GM08714 (cell line): Measurements from ENCODE around the gene RBM3.
"Not testable (repeated sequence)": the region's sequence is repeated elsewhere in the genome, so short reads cannot be mapped to it uniquely, and the experiment has no call there.

Experiments used
- H3K4me3 ChIP-seq: fragments of 200-500 bp; sonication (Bioruptor generic); 2 replicates; pipeline ENCODE4 v1.5.1; 2014; ENCODE audit warnings: mild to moderate bottlenecking, low read length, inconsistent platforms
- ZNF274 ChIP-seq: IDR thresholded peaks from 2 replicates; pipeline ENCODE4 v1.6.1; 2012; ENCODE audit warnings: mild to moderate bottlenecking, low read depth, low read length

Gene RBM3

GRCh38 chrX:48574270-48575266, at the start of gene RBM3:
RBM3 (plus strand) TSS chrX:48574484; CDS start chrX:48575181, 697 bp downstream.
- no peak for TF ChIP-seq ZNF274
- peak within 1 kb of the TSS; percentile 92 for H3K4me3 ChIP-seq

GRCh38 chrX:48525853-48526252, 48.4 kb upstream of the RBM3 start:
- H3K4me3 ChIP-seq = not testable (repeated sequence)

- H3K4me3 ChIP-seq = no peak overlapping the region
- no peak for TF ChIP-seq ZNF274
Measured at GRCh38 chrX:48530736-48531135, 43.5 kb upstream of the RBM3 start.

- no peak overlapping the region for H3K4me3 ChIP-seq
- TF ChIP-seq ZNF274 = no peak
Measured at GRCh38 chrX:48531358-48531959, 42.8 kb upstream of the RBM3 start.

GRCh38 chrX:48532161-48532560, 42.1 kb upstream of the RBM3 start:
- H3K4me3 ChIP-seq = no peak overlapping the region
- no peak for TF ChIP-seq ZNF274

- no peak for TF ChIP-seq ZNF274
Measured at GRCh38 chrX:48533165-48533564, 41.1 kb upstream of the RBM3 start.

GRCh38 chrX:48538641-48539344, 35.5 kb upstream of the RBM3 start:
- no peak overlapping the region; the same call in 1 of the 2 replicates for H3K4me3 ChIP-seq
- TF ChIP-seq ZNF274 = no peak

More at GRCh38 chrX:48533165-48533564, 41.1 kb upstream of the RBM3 start:
- no peak overlapping the region for H3K4me3 ChIP-seq

GRCh38 chrX:48539345-48540027, 34.8 kb upstream of the RBM3 start, which contains the start of gene TBC1D25:
TBC1D25 (plus strand) TSS chrX:48539714; CDS start chrX:48539798, 84 bp downstream.
- no peak for TF ChIP-seq ZNF274
- peak within 1 kb of the TSS; percentile 72 for H3K4me3 ChIP-seq

GRCh38 chrX:48540028-48540375, 34.3 kb upstream of the RBM3 start:
- peak overlapping the region; percentile 72 for H3K4me3 ChIP-seq
- no peak for TF ChIP-seq ZNF274

GRCh38 chrX:48540480-48540879, 33.8 kb upstream of the RBM3 start:
- TF ChIP-seq ZNF274 = no peak

GRCh38 chrX:48541140-48541814, 33.0 kb upstream of the RBM3 start:
- no peak for TF ChIP-seq ZNF274
- H3K4me3 ChIP-seq = peak overlapping the region; percentile 72; the same call in 1 of the 2 replicates

More at GRCh38 chrX:48540480-48540879, 33.8 kb upstream of the RBM3 start:
- peak overlapping the region; percentile 72 for H3K4me3 ChIP-seq

- H3K4me3 ChIP-seq = no peak overlapping the region
- TF ChIP-seq ZNF274 = no peak
Measured at GRCh38 chrX:48548871-48549270, 25.4 kb upstream of the RBM3 start.

GRCh38 chrX:48555731-48556325, 18.5 kb upstream of the RBM3 start:
- H3K4me3 ChIP-seq = not testable (repeated sequence)

GRCh38 chrX:48558271-48558670, 16.0 kb upstream of the RBM3 start:
- H3K4me3 ChIP-seq = no peak overlapping the region
- TF ChIP-seq ZNF274 = no peak
